H54 (cell line): ENCODE results near the gene TEX48.

ENCODE experiments used
- DNase-seq: peaks from one replicate; pipeline ENCODE4 v3.0.0; 2011; ENCODE audit warnings: low spot score, mixed read lengths; ENCODE audit not compliant: insufficient read length
- FAIRE-seq: peaks from 3 replicates; lab custom pipeline; 2011; peaks lifted over from hg19 to GRCh38; lab: Jason Lieb, UNC
- POLR2A ChIP-seq: IDR thresholded peaks from 2 replicates; pipeline ENCODE4 v1.6.1; 2011; ENCODE audit warnings: low read depth, mild to moderate bottlenecking, low read length

TEX48 gene

GRCh38 chr9:114681594-114682332 is at the start of gene TEX48:
Gene TEX48 (minus strand): TSS chr9:114682192. CDS start chr9:114671723, 10,469 bp downstream.
- peak; percentile 54 for DNase-seq
- peak; percentile 95 for FAIRE-seq
- no peak for TF ChIP-seq POLR2A

GRCh38 chr9:114731701-114732100 is 49.7 kb upstream of the TEX48 start:
- DNase-seq (no peak), FAIRE-seq (no peak)
- TF ChIP-seq POLR2A = no peak

GRCh38 chr9:114729706-114730105 is 47.7 kb upstream of the TEX48 start:
- DNase-seq (no peak), FAIRE-seq (no peak)
- TF ChIP-seq POLR2A = no peak

GRCh38 chr9:114725930-114726329 is 43.9 kb upstream of the TEX48 start:
- FAIRE-seq (no peak), DNase-seq (no peak)
- TF ChIP-seq POLR2A = no peak

- FAIRE-seq = no peak
- no peak for TF ChIP-seq POLR2A
These were observed 42.8 kb upstream of the TEX48 start for GRCh38 chr9:114724744-114725143.

GRCh38 chr9:114723931-114724330 is 41.9 kb upstream of the TEX48 start:
- DNase-seq (no peak), FAIRE-seq (no peak)
- no peak for TF ChIP-seq POLR2A

More at GRCh38 chr9:114724744-114725143, 42.8 kb upstream of the TEX48 start:
- DNase-seq = no peak

- DNase-seq (no peak), FAIRE-seq (no peak)
- no peak for TF ChIP-seq POLR2A
These were observed 41.1 kb upstream of the TEX48 start for GRCh38 chr9:114722937-114723620.

- FAIRE-seq = no peak
- no peak for TF ChIP-seq POLR2A
- DNase-seq = no peak
These were observed 40.2 kb upstream of the TEX48 start for GRCh38 chr9:114722081-114722621.

- DNase-seq (no peak), FAIRE-seq (no peak)
These were observed 39.6 kb upstream of the TEX48 start for GRCh38 chr9:114721491-114722079.

GRCh38 chr9:114720086-114720676 is 38.2 kb upstream of the TEX48 start:
- TF ChIP-seq POLR2A = no peak
- DNase-seq (no peak), FAIRE-seq (no peak)

More at GRCh38 chr9:114721491-114722079, 39.6 kb upstream of the TEX48 start:
- no peak for TF ChIP-seq POLR2A

- no peak for DNase-seq
- no peak for TF ChIP-seq POLR2A
- no peak for FAIRE-seq
These were observed 37.3 kb upstream of the TEX48 start for GRCh38 chr9:114719290-114719689.

GRCh38 chr9:114718801-114719221 is 36.8 kb upstream of the TEX48 start:
- DNase-seq (peak; percentile 38), FAIRE-seq (peak; percentile 85)
- no peak for TF ChIP-seq POLR2A

GRCh38 chr9:114717908-114718486 is 36.0 kb upstream of the TEX48 start:
- TF ChIP-seq POLR2A = no peak
- DNase-seq (no peak), FAIRE-seq (no peak)
